ENCODE measurements around the gene CRACR2B. TPM values are rescaled to one million over a fixed set of nuclear protein-coding genes. Genes with fewer than 3 reads are reported as not detected.

CRACR2B gene
- total RNA-seq, 4 donors from 2014 or later = 7.1 to 19.7 (median 16.8) TPM

- Histone ChIP-seq H3K4me1 (peaks cover 0 to 35% (median 14%) of the 10 kb centered on the region in 4 donors), H3K4me3 (no peak overlapping the region), H3K36me3 (peaks cover 0 to 46% (median 0%) of the 10 kb centered on the region in 3 donors), H3K27ac (no peak overlapping the region), H3K27me3 (no peaks in the 10 kb centered on the region), H3K9me3 (no peaks in the 10 kb centered on the region)
- no peak for DNase-seq (ENCODE audit: low spot score in 2 of 2)
- TF ChIP-seq EP300 (IDR thresholded peaks at IDR 0.05) = no peak
- no peak for TF ChIP-seq CTCF (IDR thresholded peaks at IDR 0.05)
- no peak for TF ChIP-seq POLR2A (IDR thresholded peaks at IDR 0.05)
- 93% methylated on average over 13 to 19 of the region's 21 CpGs for WGBS, 2 donors
These were observed 25.6 kb upstream of the CRACR2B start for GRCh38 chr11:802018-802617.

GRCh38 chr11:802693-803466, 24.8 kb upstream of the CRACR2B start:
- no peak for DNase-seq (ENCODE audit: low spot score in 2 of 2)
- TF ChIP-seq CTCF (IDR thresholded peaks at IDR 0.05) = no peak
- no peak for TF ChIP-seq EP300 (IDR thresholded peaks at IDR 0.05)
- no peak for TF ChIP-seq POLR2A (IDR thresholded peaks at IDR 0.05)
- no peaks in the 10 kb centered on the region for H3K9me3 ChIP-seq
- peaks cover 0 to 35% (median 14%) of the 10 kb centered on the region in 4 donors for H3K4me1 ChIP-seq
- WGBS, 2 donors = 85 to 91% methylated on average over 18 to 28 of the region's 28 CpGs
- H3K4me3 ChIP-seq = no peak overlapping the region
- H3K27ac ChIP-seq = no peak overlapping the region
- H3K27me3 ChIP-seq = no peaks in the 10 kb centered on the region
- peaks cover 0 to 46% (median 0%) of the 10 kb centered on the region in 3 donors for H3K36me3 ChIP-seq

GRCh38 chr11:803467-803742, 24.3 kb upstream of the CRACR2B start:
- Histone ChIP-seq H3K27ac (no peak overlapping the region), H3K36me3 (peaks cover 0 to 46% (median 0%) of the 10 kb centered on the region in 3 donors), H3K4me1 (peaks cover 0 to 38% (median 14%) of the 10 kb centered on the region in 4 donors), H3K9me3 (no peaks in the 10 kb centered on the region), H3K4me3 (no peak overlapping the region), H3K27me3 (no peaks in the 10 kb centered on the region)
- DNase-seq (ENCODE audit: low spot score in 2 of 2) = no peak
- WGBS, 2 donors = 83 to 100% methylated on average over 1 to 5 of the region's 8 CpGs
- TF ChIP-seq POLR2A (IDR thresholded peaks at IDR 0.05) (no peak), CTCF (IDR thresholded peaks at IDR 0.05) (no peak), EP300 (IDR thresholded peaks at IDR 0.05) (no peak)

- DNase-seq (ENCODE audit: low spot score in 2 of 2) = no peak
- Histone ChIP-seq H3K9me3 (no peaks in the 10 kb centered on the region), H3K36me3 (peaks cover 0 to 44% (median 0%) of the 10 kb centered on the region in 3 donors), H3K4me3 (peak overlapping the region in 2 of 4 donors; percentile 62 to 70), H3K27me3 (no peaks in the 10 kb centered on the region), H3K4me1 (peaks cover 0 to 40% (median 17%) of the 10 kb centered on the region in 4 donors), H3K27ac (peak overlapping the region in 1 of 4 donors; percentile 92)
- no peak for TF ChIP-seq CTCF (IDR thresholded peaks at IDR 0.05)
- TF ChIP-seq EP300 (IDR thresholded peaks at IDR 0.05) = no peak
- TF ChIP-seq POLR2A (IDR thresholded peaks at IDR 0.05) = no peak
- 53 to 68% methylated on average over 18 to 23 of the region's 26 CpGs for WGBS, 2 donors
These were observed 23.7 kb upstream of the CRACR2B start for GRCh38 chr11:803770-804598.
